GM12872 (cell line): ENCODE results near the gene ACOT8.

Experiments used
- CTCF ChIP-seq: IDR thresholded peaks from 3 replicates; pipeline ENCODE4 v1.5.1; 2011; ENCODE audit warnings: low read depth, mild to moderate bottlenecking, low read length, moderate library complexity; ENCODE audit not compliant: insufficient read depth

The ACOT8 gene

GRCh38 chr20:45827712-45828111, 29.5 kb downstream of the ACOT8 start:
- no peak for TF ChIP-seq CTCF

DNA sequence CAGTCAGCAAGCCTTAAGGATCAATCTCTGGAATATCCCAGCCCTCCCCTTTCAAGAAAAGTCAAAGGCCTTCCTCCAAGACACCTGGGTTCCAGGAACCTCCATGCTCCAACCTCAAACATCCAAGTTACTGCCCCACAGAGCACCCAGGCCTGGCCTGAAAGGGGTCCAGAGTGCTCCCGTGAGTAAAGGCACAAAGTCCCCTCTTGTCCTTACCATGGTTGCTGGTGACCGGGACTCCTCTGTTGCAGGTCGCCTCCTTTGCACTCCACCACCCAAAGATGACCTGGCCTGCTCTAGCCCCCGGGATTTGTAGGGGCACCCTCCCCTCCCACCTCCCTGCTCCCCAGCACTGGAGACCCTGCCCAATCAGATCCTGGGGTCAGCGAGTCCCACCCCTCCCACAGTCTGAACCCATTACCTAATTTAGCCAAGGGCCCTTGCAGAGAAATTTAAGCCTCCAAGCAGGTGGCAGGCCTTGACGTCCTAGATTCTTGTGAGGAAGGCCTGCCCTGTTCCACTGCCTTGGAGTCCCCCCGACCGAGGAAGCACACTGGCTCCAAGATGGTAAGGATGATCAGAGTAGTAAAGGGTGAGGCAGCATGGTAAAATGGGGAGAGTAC, 30.1 kb downstream of the ACOT8 start, which contains the start of gene TNNC2:
TSS of gene TNNC2 (minus strand) at position 283 of the 623 bp plus-strand sequence. CDS start at position 219, 64 bp downstream.
- no peak for TF ChIP-seq CTCF

DNA sequence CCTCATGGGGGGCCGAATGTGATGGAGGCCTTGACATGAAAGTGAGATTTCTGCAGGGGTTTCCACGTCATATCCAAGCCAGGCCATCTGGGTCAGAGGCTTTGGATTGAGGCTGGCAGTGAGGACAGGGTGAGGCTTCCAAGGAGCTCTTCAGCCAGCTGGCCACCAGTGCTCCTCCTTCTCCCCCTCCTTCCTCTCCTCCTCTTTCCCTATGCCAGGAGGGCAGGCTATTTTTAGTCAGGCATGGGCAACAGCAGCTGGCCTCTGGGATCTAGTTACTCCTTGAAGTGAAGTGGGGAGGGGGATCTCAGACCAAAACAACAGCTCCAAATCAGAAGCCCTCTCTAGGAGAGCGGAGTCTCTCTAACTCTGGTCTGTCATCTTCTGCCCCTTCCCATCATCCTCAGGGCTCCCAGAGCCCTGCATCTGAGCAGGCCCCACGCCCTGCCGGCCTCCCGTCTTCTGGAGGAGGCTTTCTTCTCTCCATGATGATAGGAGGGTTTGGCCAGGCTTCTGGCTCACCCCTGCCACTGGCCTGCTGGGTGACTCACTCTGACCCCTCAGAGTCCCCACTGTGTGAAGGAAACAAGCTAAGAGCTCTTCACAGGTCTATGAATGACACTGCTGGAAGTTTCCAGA, 30.7 kb downstream of the ACOT8 start:
- TF ChIP-seq CTCF, result no peak

DNA sequence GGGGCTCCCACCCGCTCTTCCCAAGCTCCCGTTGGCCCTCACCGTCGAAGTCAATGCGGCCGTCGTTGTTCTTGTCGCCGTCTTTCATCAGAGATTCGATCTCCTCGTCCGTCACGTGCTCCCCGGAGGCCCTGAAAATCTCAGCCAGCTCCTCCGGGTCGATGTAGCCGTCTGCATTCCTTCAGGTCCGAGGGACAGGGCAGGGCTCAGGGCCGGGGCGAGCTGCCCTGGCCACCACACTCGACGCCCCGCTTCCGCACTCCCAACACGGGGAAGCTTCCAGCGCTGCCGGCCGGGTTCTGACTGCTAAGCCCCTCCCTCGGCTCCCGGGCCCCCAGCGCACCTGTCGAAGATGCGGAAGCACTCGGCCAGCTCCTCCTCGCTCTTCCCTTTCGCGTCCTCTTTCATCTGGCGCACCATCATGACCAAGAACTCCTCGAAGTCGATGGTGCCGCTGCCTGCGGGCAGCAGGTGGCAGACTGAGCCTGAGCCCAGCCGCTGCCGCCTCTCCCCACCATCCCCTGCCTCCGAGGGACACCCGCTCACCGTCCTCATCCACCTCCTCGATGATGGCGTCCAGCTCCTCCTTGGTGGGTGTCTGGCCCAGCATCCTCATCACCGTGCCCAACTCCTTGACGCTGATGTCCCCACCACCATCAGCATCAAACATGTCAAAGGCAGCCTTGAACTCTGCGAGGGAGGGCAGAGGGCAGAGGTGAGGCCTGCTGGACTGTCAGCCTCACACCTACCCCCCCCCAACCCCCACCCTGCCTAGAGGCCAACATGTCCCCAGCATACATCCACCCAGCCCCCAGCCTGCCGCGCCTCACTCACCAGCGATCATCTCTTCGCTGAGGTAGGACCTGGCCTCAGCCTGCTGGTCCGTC, 33.0 kb downstream of the ACOT8 start:
- peak; percentile 37; the same call in 2 of the 3 replicates for TF ChIP-seq CTCF

DNA sequence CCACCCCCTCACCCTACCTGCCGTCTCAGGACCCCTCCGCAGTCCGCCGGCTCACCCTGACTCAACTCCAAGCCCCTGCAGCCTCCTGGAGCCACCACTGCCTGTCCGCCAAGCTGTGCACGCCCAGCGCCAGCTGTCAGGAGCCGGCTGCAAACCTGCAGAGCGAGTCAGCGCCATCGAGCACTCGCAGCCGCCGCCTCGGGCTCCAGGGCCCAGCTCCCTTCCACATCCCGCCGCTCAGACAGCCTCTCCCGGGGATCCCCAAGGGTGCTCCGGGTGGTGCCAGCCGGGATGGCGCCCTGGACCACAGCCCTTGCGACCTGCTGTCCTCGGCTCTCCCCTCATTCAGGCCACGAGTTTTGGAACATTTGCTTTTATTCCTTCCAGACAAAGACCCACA, 34.3 kb downstream of the ACOT8 start:
- TF ChIP-seq CTCF, result no peak

- no peak for TF ChIP-seq CTCF
Observed at GRCh38 chr20:45821947-45822346, 35.2 kb downstream of the ACOT8 start.

DNA sequence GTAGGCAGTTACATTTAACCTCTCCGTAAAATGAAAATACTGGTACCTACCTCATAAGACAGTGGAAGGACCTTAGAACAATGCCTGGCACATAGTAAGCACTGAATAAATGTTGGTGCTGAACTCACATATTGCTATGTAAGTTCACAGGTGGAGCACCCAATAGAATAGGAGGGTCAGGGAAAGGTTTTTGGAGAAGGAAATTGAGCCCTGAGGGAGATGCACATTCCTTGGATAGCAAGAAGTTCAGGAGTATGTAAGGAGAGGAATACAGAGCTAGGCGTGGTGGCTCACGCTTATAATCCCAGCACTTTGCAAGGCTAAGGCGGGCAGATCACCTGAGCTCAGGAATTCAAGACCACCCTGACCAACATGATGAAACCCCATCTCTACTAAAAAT, 37.7 kb downstream of the ACOT8 start:
- TF ChIP-seq CTCF, result no peak
